Lower leg skin (tissue), 3 donors: Measurements from ENCODE around the gene ADAM19.

ENCODE experiments used
- POLR2A ChIP-seq, 2 donors: fragments of 450-650 bp; IDR thresholded peaks; one replicate each; pipeline ENCODE4 v1.6.1; 2016 to 2017; ENCODE audit warnings: antibody characterized with exemption in 2 of 2, mild to moderate bottlenecking in 1 of 2, moderate library complexity in 1 of 2
- TF ChIP-seq, protein P1 (sequence below), 3 donors: fragments of 450-650 bp; IDR thresholded peaks; one replicate each; pipeline ENCODE4 v1.5.1; 2016; ENCODE audit warnings: antibody characterized with exemption in 3 of 3, mild to moderate bottlenecking in 3 of 3, moderate library complexity in 2 of 3

- TF ChIP-seq, protein P1, sequence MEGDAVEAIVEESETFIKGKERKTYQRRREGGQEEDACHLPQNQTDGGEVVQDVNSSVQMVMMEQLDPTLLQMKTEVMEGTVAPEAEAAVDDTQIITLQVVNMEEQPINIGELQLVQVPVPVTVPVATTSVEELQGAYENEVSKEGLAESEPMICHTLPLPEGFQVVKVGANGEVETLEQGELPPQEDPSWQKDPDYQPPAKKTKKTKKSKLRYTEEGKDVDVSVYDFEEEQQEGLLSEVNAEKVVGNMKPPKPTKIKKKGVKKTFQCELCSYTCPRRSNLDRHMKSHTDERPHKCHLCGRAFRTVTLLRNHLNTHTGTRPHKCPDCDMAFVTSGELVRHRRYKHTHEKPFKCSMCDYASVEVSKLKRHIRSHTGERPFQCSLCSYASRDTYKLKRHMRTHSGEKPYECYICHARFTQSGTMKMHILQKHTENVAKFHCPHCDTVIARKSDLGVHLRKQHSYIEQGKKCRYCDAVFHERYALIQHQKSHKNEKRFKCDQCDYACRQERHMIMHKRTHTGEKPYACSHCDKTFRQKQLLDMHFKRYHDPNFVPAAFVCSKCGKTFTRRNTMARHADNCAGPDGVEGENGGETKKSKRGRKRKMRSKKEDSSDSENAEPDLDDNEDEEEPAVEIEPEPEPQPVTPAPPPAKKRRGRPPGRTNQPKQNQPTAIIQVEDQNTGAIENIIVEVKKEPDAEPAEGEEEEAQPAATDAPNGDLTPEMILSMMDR (IDR thresholded peaks at IDR 0.05), result no peak
- no peak for TF ChIP-seq POLR2A (IDR thresholded peaks at IDR 0.05)
These were observed 4.2 kb downstream of the ADAM19 start for GRCh38 chr5:157571357-157571827.
